BJ (cell line): Measurements from ENCODE around the gene ASCL5. TPM values are rescaled to one million over a fixed set of nuclear protein-coding genes. Genes with fewer than 3 reads are reported as not detected.

ENCODE experiments used
- CTCF ChIA-PET: fragments of 350-600 bp; formaldehyde crosslinking; extraction: SDS; loops from one replicate; lab custom pipeline; 2021; ENCODE audit warnings: antibody characterized with exemption, inconsistent platforms; lab: Yijun Ruan, JAX
- POLR2A ChIA-PET: fragments of 300-600 bp; sonication (Branson Sonifier 250); formaldehyde crosslinking; extraction: SDS; loops from one replicate; lab custom pipeline; 2021; ENCODE audit warnings: antibody characterized with exemption; lab: Charles Lee
- DNase-seq: peaks from one replicate; pipeline ENCODE4 v3.0.0-alpha.2; 2011; ENCODE audit warnings: low read depth
- H3K27me3 ChIP-seq: 2 replicates; pipeline ENCODE4 v1.6.0; 2011; ENCODE audit warnings: low read length; ENCODE audit not compliant: control insufficient read depth, insufficient read depth
- H3K36me3 ChIP-seq: 2 replicates; pipeline ENCODE4 v1.5.1; 2011; ENCODE audit warnings: low read length; ENCODE audit not compliant: control insufficient read depth, insufficient read depth
- H3K4me3 ChIP-seq: 2 replicates; pipeline ENCODE4 v1.5.1; 2011; ENCODE audit warnings: low read depth, mild to moderate bottlenecking, control low read depth, low read length
- polyA plus RNA-seq: library from polyadenylated mRNA; depleted of rRNA; stranded (reverse); fragments of >200 nt; gene quantifications from 2 replicates; pipeline ENCODE4 v1.2.3, GENCODE V29; 2011
- TF ChIP-seq, protein P1 (sequence below): IDR thresholded peaks from 2 replicates; pipeline ENCODE4 v1.5.1; 2011; ENCODE audit warnings: low read depth, mild to moderate bottlenecking, control low read depth, inconsistent platforms, low read length, moderate library complexity; ENCODE audit not compliant: insufficient read depth

The ASCL5 gene
- polyA plus RNA-seq, 1 experiment, result 0.06 TPM

DNA sequence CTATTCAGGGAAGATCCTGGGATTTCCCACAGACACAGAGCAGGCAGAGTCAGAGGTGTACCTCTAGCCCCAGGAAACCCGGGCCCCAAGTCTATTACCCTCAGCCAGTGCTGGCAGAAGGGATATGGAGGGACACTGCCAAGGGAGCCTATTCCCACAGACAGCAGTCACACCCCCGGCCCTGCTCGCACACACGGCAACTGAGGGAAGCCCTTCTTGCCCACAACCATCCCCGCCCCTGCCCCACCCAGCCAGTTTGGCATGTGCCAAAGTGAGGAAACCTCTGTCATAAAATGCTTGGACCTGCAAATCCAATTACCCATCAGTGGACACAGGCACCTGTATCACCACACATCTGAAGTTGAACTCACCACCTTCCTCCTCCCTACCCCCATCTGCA, 21.3 kb downstream of the ASCL5 start:
- DNase-seq, result no peak
- ChIA-PET POLR2A (no interaction called here), CTCF (no interaction called here)
- H3K36me3 ChIP-seq, result no peaks in the 10 kb centered on the region
- H3K4me3 ChIP-seq, result no peak overlapping the region
- TF ChIP-seq, protein P1, sequence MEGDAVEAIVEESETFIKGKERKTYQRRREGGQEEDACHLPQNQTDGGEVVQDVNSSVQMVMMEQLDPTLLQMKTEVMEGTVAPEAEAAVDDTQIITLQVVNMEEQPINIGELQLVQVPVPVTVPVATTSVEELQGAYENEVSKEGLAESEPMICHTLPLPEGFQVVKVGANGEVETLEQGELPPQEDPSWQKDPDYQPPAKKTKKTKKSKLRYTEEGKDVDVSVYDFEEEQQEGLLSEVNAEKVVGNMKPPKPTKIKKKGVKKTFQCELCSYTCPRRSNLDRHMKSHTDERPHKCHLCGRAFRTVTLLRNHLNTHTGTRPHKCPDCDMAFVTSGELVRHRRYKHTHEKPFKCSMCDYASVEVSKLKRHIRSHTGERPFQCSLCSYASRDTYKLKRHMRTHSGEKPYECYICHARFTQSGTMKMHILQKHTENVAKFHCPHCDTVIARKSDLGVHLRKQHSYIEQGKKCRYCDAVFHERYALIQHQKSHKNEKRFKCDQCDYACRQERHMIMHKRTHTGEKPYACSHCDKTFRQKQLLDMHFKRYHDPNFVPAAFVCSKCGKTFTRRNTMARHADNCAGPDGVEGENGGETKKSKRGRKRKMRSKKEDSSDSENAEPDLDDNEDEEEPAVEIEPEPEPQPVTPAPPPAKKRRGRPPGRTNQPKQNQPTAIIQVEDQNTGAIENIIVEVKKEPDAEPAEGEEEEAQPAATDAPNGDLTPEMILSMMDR, result no peak
- H3K27me3 ChIP-seq, result peaks cover 3% of the 10 kb centered on the region; the same call in 1 of the 2 replicates

- no peak for DNase-seq
- Histone ChIP-seq H3K36me3 (no peaks in the 10 kb centered on the region), H3K4me3 (no peak overlapping the region), H3K27me3 (peaks cover 11% of the 10 kb centered on the region)
- TF ChIP-seq, protein P1, result no peak
- ChIA-PET POLR2A (no interaction called here), CTCF (no interaction called here)
These were observed 22.8 kb downstream of the ASCL5 start for GRCh38 chr1:201104141-201104540.

DNA sequence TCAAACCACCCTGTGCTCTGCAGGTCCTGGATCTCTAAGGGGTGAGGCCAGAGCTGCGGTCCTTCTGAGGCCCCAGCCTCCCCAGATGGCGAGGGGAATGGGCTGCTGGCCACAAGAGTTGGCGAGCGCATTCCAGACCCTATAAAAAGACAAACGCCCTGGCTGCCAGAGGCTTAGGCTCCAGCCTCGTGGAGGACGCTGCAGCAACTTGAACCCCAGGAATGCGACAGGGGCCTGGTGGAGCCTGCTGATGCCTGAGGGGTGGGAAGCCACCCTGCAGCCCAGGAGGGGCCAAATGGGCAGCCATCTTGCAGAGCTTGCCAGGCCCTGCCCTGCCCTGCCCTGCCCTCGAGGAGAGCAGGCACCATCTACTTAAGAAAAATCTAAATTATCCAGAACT, 23.3 kb downstream of the ASCL5 start:
- H3K27me3 ChIP-seq, result peaks cover 11% of the 10 kb centered on the region
- no peak for DNase-seq
- POLR2A ChIA-PET, result no interaction called here
- H3K36me3 ChIP-seq, result no peaks in the 10 kb centered on the region
- TF ChIP-seq, protein P1, result no peak
- CTCF ChIA-PET, result no interaction called here
- no peak overlapping the region for H3K4me3 ChIP-seq

- ChIA-PET POLR2A (no interaction called here), CTCF (interaction anchor here (0.6 to 5.7 kb wide), 4 partner anchors 14 to 1517 kb away, joined by 3 to 34 read pairs (median 4); no protein-coding TSS in a partner anchor)
- Histone ChIP-seq H3K36me3 (no peaks in the 10 kb centered on the region), H3K27me3 (peaks cover 18% of the 10 kb centered on the region), H3K4me3 (no peak overlapping the region)
- DNase-seq, result no peak
- TF ChIP-seq, protein P1, result no peak
These were observed 26.6 kb downstream of the ASCL5 start for GRCh38 chr1:201100169-201100930.

DNA sequence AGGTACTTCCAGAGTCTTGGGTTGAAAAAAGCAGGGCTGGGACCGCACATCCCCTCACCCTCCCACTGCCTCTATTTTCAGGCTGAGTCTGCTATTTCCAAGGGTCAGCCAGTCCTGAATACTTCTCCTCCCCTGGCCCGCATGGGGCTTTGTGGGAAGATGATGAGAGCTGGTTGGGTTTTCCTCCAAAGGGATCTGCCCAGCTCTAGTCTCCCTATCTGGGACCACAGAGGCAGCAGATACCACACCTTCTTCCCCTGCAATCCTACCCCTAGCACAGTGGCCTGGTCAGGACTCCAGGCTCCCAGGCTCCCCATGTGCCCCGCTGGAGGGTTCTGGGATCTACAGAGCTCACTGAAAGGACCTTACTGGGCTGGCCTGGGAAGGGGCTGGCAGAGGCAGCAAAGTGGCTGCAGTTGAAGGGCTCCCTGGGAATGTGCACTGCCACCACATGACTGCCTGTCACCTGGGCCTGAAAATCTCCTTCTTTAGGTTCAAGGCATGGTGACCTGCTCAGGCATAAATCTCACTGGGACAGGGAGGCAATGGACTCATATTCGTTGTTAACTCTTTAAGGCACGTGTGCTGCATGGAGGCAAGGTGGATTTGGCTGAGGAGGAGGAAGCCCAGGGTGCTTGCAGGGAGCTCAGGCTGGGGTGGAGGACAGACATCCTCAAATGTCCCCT, 27.8 kb downstream of the ASCL5 start:
- CTCF ChIA-PET, result interaction anchor here (1.3 to 5.7 kb wide), 3 partner anchors 13 to 247 kb away, joined by 3 to 34 read pairs (median 4); no protein-coding TSS in a partner anchor
- no peak for DNase-seq
- Histone ChIP-seq H3K4me3 (no peak overlapping the region), H3K27me3 (peaks cover 17% of the 10 kb centered on the region), H3K36me3 (no peaks in the 10 kb centered on the region)
- TF ChIP-seq, protein P1, result no peak
- POLR2A ChIA-PET, result interaction anchor here (0.7 kb wide), 1 partner anchor 83 kb away, joined by 3 read pairs; no protein-coding TSS in a partner anchor
